ENCODE results near the gene CSNK1G1.

- TF ChIP-seq CTCF (conservative IDR thresholded peaks at IDR 0.05; ENCODE audit: low read depth, low read length) (no peak), EZH2 (IDR thresholded peaks at IDR 0.05; ENCODE audit: borderline replicate concordance, low read depth, low read length, poor library complexity, severe bottlenecking) (no peak)
Observed at GRCh38 chr15:64216196-64216595, 139.8 kb downstream of the CSNK1G1 start.
